GM21528 (cell line): ENCODE measurements around the gene SLF2.
"Not testable (repeated sequence)": the region's sequence is repeated elsewhere in the genome, so short reads cannot be mapped to it uniquely, and the experiment has no call there.

ENCODE experiments used
- ATAC-seq: cut with Tn5 transposase; IDR thresholded peaks from one replicate; pipeline ENCODE4 v1.9.1; 2021; ENCODE audit warnings: mild to moderate bottlenecking, moderate library complexity; ENCODE audit not compliant: unreplicated experiment, low FRiP score

SLF2 gene

DNA sequence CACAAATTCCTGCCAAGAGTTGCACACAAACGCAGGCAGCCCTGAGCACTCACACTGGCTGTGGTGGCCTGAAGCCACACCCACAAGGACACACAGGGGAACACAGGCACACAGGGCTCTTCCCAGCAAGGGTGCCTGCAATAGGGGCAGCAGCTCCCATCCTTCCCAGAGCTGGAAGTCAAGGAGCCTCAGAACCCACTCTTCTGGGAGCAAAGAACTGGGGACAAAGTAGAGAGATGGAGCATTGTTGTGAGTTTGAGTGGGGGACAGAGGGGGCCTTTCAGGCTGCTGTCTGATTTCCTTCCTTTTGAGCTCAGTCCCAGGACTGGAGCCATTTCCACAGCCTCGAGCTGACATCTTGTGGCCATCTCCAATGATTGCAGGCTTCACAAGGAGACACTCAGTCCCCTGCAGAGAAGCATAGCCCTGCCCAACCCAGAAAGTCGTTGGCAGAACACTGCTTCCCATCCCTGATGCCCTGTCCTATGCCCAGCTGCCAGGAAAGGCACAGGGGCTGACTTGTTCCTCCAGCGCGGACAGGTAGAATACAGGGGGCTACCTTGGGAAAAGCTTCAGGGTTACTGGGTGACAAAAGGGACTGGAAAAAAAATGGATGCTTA, 34.4 kb upstream of the SLF2 start:
- ATAC-seq: no peak

- no peak for ATAC-seq
These were observed 32.9 kb upstream of the SLF2 start for GRCh38 chr10:100879741-100880360.

GRCh38 chr10:100881556-100882213, 31.1 kb upstream of the SLF2 start:
- ATAC-seq: no peak

GRCh38 chr10:100882252-100882651, 30.5 kb upstream of the SLF2 start:
- no peak for ATAC-seq

- no peak for ATAC-seq
These were observed 30.0 kb upstream of the SLF2 start for GRCh38 chr10:100882671-100883311.

DNA sequence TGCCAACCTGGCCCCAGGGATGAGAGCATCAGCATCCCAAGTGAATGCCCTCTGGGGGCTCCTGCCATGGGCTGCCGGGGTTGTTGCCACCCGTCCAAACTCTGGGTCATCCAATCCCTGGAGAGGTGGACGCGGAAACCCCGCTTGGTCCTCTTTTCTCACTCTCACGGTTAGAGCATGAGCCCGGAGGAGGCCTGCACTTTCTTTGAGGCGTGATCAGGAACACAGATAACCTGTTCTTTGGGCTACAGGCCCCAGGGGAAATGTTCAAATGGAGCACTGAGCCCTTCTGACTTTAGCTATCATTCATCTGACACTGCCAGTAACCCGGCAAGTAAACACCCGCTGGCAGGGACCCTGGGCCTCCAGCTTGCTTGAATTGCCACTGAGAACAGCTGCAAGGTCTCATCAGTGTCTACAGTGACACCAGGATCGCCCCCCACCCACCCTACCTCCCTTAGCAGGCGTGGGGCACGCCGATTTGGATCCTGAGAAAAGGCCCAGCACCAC, 29.4 kb upstream of the SLF2 start:
- no peak for ATAC-seq

DNA sequence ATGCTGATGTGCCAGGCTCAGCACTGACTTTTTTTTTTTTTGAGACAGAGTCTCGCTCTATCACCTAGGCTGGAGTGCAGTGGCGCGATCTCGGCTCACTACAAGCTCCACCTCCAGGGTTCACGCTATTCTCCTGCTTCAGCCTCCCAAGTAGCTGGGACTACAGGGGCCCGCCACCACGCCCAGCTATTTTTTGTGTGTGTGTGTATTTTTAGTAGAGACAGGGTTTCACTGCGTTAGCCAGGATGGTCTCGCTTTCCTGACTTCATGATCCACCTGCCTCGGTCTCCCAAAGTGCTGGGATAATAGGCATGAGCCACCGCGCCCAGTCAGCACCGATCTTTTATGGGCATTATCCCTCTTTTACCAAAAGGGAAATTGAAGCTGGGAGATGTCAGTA, 27.2 kb upstream of the SLF2 start:
- ATAC-seq: not testable (repeated sequence)

DNA sequence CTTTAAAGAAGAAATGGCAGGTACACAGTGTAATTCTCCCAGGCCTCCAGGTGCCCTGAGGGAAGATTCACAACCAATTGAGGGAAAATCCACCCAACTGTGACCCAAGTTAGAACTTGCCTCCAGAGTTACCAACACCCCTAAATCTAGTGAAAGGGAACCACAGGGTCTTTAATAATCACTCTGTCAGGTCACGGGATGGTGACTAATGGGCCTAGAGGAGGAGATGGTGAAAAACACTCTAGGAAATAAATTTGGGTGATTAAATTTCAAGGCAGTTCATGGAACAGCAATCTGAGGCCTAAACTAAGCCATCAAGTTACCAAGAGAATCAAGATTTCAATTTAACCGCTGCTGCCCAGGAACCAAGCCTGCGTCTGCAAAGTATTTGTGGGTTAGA, 26.7 kb upstream of the SLF2 start:
- ATAC-seq: no peak

GRCh38 chr10:100886521-100886920, 26.2 kb upstream of the SLF2 start:
- no peak for ATAC-seq

GRCh38 chr10:100886963-100887362, 25.8 kb upstream of the SLF2 start:
- no peak for ATAC-seq

DNA sequence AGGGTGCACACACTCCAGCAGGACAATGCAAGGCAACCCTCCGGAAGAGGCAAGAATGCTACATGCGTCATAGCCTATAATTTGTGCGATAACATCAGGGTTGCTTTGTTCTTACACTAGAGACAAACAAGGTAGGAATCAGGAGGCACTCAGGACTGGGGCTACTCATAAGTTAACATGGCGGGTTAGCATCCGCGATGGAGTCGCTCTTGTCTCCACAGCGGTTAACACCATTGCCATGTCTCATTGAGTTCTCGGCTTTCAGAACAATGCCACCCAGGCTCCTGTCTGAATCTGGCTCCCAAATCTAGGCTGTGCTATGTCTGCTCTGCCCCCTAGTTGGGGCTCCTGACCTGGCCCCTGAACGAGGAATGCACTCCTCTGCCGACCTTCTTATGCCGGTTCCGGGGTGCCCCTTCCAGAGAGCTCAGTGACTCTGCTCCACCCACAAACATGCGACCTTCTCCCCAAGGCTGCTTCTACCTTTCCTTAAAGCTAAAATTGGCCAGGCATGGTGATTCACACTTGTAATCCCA, 24.9 kb upstream of the SLF2 start:
- no peak for ATAC-seq

GRCh38 chr10:100888957-100889356, 23.8 kb upstream of the SLF2 start:
- ATAC-seq: no peak

GRCh38 chr10:100889546-100889945, 23.2 kb upstream of the SLF2 start:
- no peak for ATAC-seq

GRCh38 chr10:100890141-100890672, 22.6 kb upstream of the SLF2 start:
- no peak for ATAC-seq

DNA sequence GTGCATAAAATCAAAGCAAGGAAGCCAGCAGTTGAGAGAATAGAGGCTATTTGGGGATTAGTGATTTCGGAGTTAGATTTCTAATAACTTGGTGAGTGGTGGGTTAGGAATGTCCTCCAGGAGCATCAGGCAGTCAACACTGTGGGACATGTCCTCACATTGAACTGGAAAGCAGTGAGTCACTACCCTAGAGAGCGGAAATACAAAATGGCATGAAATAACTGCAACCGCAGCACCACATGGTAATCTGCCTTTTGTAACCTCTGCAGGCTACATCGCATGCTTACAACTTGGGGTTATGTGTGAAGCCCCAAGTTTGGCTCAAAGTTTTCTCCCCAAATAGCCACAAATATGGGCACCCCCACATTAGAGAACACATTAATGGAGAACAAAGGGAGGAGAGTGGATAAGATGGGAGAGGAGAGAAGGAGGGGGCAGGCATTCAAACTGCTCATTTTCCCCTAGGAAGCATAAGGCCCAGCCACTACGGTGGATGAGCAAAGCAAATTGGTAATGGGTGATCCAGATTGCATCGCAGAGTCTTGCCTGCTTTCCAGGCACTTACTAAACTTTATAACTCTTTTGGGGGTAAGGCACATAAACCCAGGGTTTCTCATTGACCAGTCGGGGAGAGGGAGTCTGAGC, 22.0 kb upstream of the SLF2 start:
- ATAC-seq: no peak

DNA sequence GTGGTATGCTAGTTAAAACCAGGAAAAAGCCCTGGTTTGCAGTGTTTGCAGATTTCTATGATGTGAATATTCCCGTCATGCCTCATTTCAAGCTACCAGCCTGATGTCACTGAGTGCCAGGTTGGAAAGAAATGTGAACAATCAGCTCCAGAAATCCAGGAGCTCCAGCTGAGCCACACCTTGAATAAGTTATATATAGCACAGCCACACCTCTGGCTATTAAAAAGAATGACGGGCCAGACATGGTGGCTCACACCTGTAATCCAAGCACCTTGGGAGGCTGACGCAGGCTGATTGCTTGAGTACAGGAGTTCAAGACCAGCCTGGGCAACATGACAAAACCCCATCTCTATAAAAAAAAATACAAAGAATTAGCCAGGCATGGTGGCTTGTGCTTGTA, 18.7 kb upstream of the SLF2 start:
- ATAC-seq: no peak

GRCh38 chr10:100894589-100895294, 18.0 kb upstream of the SLF2 start:
- ATAC-seq: no peak

- ATAC-seq: no peak
These were observed 17.4 kb upstream of the SLF2 start for GRCh38 chr10:100895346-100895745.

DNA sequence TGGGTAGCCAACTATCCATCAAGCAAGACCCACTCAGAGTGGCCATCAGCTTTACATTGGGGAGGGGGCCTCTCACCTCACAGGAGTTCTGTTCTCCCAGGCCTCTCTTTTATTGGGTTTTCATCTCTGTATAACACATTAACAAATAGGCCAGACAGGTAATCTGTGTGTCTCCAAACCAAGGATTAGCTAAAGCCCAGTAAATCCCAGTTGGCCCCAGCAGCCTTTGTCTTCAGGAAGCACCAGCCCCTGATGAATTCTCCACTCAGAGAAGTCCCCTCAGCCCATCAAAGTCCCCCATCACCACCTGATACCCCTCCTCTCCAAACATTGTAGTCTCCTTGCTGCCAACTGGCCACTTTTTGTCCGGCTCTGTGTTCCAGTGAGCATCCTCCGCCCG, 16.9 kb upstream of the SLF2 start:
- ATAC-seq: no peak
